Endothelial cell of umbilical vein (primary cell): ENCODE data around the gene TSKU. TPM values are rescaled to one million over a fixed set of nuclear protein-coding genes. Genes with fewer than 3 reads are reported as not detected.

ENCODE experiments used
- BruUV-seq: library from RNA; stranded (reverse); fragments of 400-500 nt; replicated peaks from 2 replicates; lab custom pipeline; 2021; lab: Mats Ljungman, UMichigan
- CTCF ChIA-PET: fragments of 300-600, 350-600 bp; sonication (Branson Sonifier 250); formaldehyde crosslinking; loops from one replicate; lab custom pipeline; 2021; ENCODE audit warnings: antibody characterized with exemption, inconsistent platforms; lab: Charles Lee
- POLR2A ChIA-PET: fragments of 300-600, 350-600 bp; sonication (Branson Sonifier 250); formaldehyde crosslinking; loops from one replicate; lab custom pipeline; 2021; ENCODE audit warnings: antibody characterized with exemption, inconsistent platforms; lab: Charles Lee
- DNase-seq: peaks from one replicate; pipeline ENCODE4 v3.0.0-alpha.2; 2011; ENCODE audit warnings: low read depth, low spot score
- FAIRE-seq: peaks from 2 replicates; lab custom pipeline; 2011; peaks lifted over from hg19 to GRCh38; lab: Jason Lieb, UNC
- H2AFZ ChIP-seq: 2 replicates; pipeline ENCODE4 v1.6.0; 2012; ENCODE audit warnings: low read depth, low read length, control low read depth, inconsistent platforms
- H3K27ac ChIP-seq: 2 replicates; pipeline ENCODE4 v1.5.1; 2011; ENCODE audit warnings: low read depth, mild to moderate bottlenecking, control low read depth, low read length, moderate library complexity; ENCODE audit not compliant: insufficient read depth
- H3K27me3 ChIP-seq, 2 experiments: 2 replicates each; pipeline versions ENCODE4 v1.6.0 to v1.6.1; 2011; ENCODE audit warnings: low read length in 2 of 2, mixed read lengths in 1 of 2; ENCODE audit not compliant: control insufficient read depth in 2 of 2, insufficient read depth in 2 of 2
- H3K36me3 ChIP-seq, 2 experiments: 2 replicates in 1 of 2; 3 replicates in 1 of 2; pipeline ENCODE4 v1.5.1; 2011; ENCODE audit warnings: low read length in 2 of 2, mild to moderate bottlenecking in 1 of 2, moderate library complexity in 1 of 2; ENCODE audit not compliant: control insufficient read depth in 2 of 2, insufficient read depth in 2 of 2; ENCODE audit errors: extremely low read depth in 1 of 2
- H3K4me1 ChIP-seq: 3 replicates; pipeline ENCODE4 v1.5.1; 2011; ENCODE audit warnings: mild to moderate bottlenecking, low read length; ENCODE audit not compliant: control insufficient read depth, insufficient read depth; ENCODE audit errors: extremely low read depth
- H3K4me2 ChIP-seq: 2 replicates; pipeline ENCODE4 v1.6.1; 2011; ENCODE audit warnings: low read length, control low read depth, mixed read lengths; ENCODE audit not compliant: insufficient read depth
- H3K4me3 ChIP-seq, 3 experiments: fragments of 200-600 bp in 1 of 3; sonication (generic), shearing (Covaris generic) in 1 of 3; replicated peaks in 1 of 3; 2 replicates each; pipeline ENCODE4 v1.5.1; 2011 to 2016; ENCODE audit warnings: control low read depth in 3 of 3, low read length in 3 of 3, mild to moderate bottlenecking in 2 of 3, inconsistent platforms in 1 of 3, low read depth in 1 of 3, moderate library complexity in 1 of 3; ENCODE audit not compliant: insufficient read depth in 1 of 3
- H3K79me2 ChIP-seq: 2 replicates; pipeline ENCODE4 v1.6.0; 2012; ENCODE audit warnings: low read length, inconsistent platforms; ENCODE audit not compliant: control insufficient read depth, insufficient read depth
- H3K9ac ChIP-seq: replicated peaks from 2 replicates; pipeline ENCODE3; 2011; ENCODE audit warnings: low read length, control low read depth; ENCODE audit not compliant: insufficient read depth; ENCODE audit errors: extremely low read depth
- H3K9me1 ChIP-seq: replicated peaks from 3 replicates; pipeline ENCODE4 v1.6.0; 2011; ENCODE audit warnings: mild to moderate bottlenecking, low read length; ENCODE audit not compliant: control insufficient read depth, insufficient read depth; ENCODE audit errors: extremely low read depth
- H3K9me3 ChIP-seq: replicated peaks from 2 replicates; pipeline ENCODE4 v1.5.1; 2012; ENCODE audit warnings: low read length, inconsistent platforms; ENCODE audit not compliant: control insufficient read depth, insufficient read depth
- H4K20me1 ChIP-seq: replicated peaks from 2 replicates; pipeline ENCODE3; 2011; ENCODE audit warnings: mild to moderate bottlenecking, low read length; ENCODE audit not compliant: control insufficient read depth, insufficient read depth; ENCODE audit errors: extremely low read depth
- CTCF ChIP-seq, 2 donors: IDR thresholded peaks; 1 replicate in 1 of 2; 2 replicates in 1 of 2; pipeline ENCODE4 v1.5.1; 2011; ENCODE audit warnings: low read length in 2 of 2, mild to moderate bottlenecking in 2 of 2, moderate library complexity in 2 of 2, control low read depth in 1 of 2, inconsistent platforms in 1 of 2, low read depth in 1 of 2; ENCODE audit not compliant: insufficient read depth in 1 of 2; ENCODE audit errors: extremely low read depth in 1 of 2
- GATA2 ChIP-seq: IDR thresholded peaks from 2 replicates; pipeline ENCODE4 v1.7.0; 2011; ENCODE audit warnings: low read depth, mild to moderate bottlenecking, moderate library complexity, mixed read lengths, low read length; ENCODE audit not compliant: insufficient read length, insufficient read depth
- JUN ChIP-seq: IDR thresholded peaks from 2 replicates; pipeline ENCODE4 v1.6.1; 2011; ENCODE audit warnings: borderline replicate concordance, low read depth; ENCODE audit not compliant: insufficient read length, insufficient read depth
- MYC ChIP-seq: IDR thresholded peaks from one replicate; pipeline ENCODE4 v1.6.1; 2011; ENCODE audit warnings: mild to moderate bottlenecking, low read depth, low read length
- POLR2A ChIP-seq: IDR thresholded peaks from 2 replicates; pipeline ENCODE4 v1.6.1; 2012; ENCODE audit warnings: low read depth, mild to moderate bottlenecking, control low read depth, low read length
- POLR2AphosphoS5 ChIP-seq: IDR thresholded peaks from 2 replicates; pipeline ENCODE4 v1.6.1; 2012; ENCODE audit warnings: low read depth, mild to moderate bottlenecking, control low read depth, low read length, moderate library complexity; ENCODE audit not compliant: insufficient read depth
- dilution Hi-C: fragments of 300-500 bp; cut with MboI; formaldehyde crosslinking; loops from one replicate; pipeline ENCODE4 v1.15.0; 2019; ENCODE audit warnings: low sequenced_read_pairs; ENCODE audit not compliant: extremely low pct_ligation_motif_present
- intact Hi-C: fragments of 100-400 bp; cut with micrococcal nuclease; formaldehyde crosslinking; loops from one replicate; pipeline ENCODE4 v1.10.0; 2022
- polyA plus RNA-seq, 4 experiments: library from polyadenylated mRNA; depleted of rRNA in 3 of 4; stranded (reverse) in 3 of 4; unstranded in 1 of 4; fragments of >200 nt; gene quantifications; 2 replicates each; pipeline versions ENCODE4 v1.2.1 to v1.2.3, GENCODE V29; 2011 to 2012; ENCODE audit warnings: missing spikeins in 1 of 4
- total RNA-seq: library from RNA; stranded (reverse); gene quantifications from 2 replicates; pipeline ENCODE4 v1.2.3, GENCODE V29; 2021

The TSKU gene
- total and polyA plus RNA-seq, 2 donors (not counting 3 experiments of a cell fraction or from before 2014, with no cell fraction given): 16.2 to 21.2 TPM

- Histone ChIP-seq H3K36me3 (no peaks in the 10 kb centered on the region), H3K4me3 (no peak overlapping the region), H2AFZ (no peak overlapping the region), H3K4me1 (peaks cover 5% of the 10 kb centered on the region), H3K27ac (no peak overlapping the region), H3K4me2 (no peak overlapping the region), H3K9me3 (no peaks in the 10 kb centered on the region), H3K9ac (no peak overlapping the region), H3K27me3 (peaks cover 0 to 6% of the 10 kb centered on the region in 2 experiments), H4K20me1 (no peaks in the 10 kb centered on the region), H3K9me1 (no peaks in the 10 kb centered on the region), H3K79me2 (no peaks in the 10 kb centered on the region)
- FAIRE-seq (no peak), DNase-seq (no peak)
- BruUV-seq: no TSS peak
- ChIA-PET POLR2A (no interaction called here), CTCF (interaction anchor here (1.0 to 3.4 kb wide), 4 partner anchors 9 to 176 kb away, joined by 3 to 9 read pairs (median 6); no protein-coding TSS in a partner anchor)
- dilution Hi-C loops (no loop called here), intact Hi-C loops (no loop called here)
- TF ChIP-seq MYC (no peak), JUN (no peak), GATA2 (no peak), POLR2A (no peak), CTCF (IDR thresholded peaks at IDR 0.05; ENCODE audit: extremely low read depth in 1 of 2, insufficient read depth in 1 of 2, low read depth in 1 of 2, low read length in 2 of 2) (no peak), POLR2AphosphoS5 (no peak)
Measured at GRCh38 chr11:76742902-76743301, 40.3 kb upstream of the TSKU start.
